Nephron progenitor cell (in vitro differentiated cells): ENCODE data around the gene UBALD2.

ENCODE experiments used
- DNase-seq: peaks from one replicate; pipeline ENCODE4 v3.0.0; 2021
- H3K27ac Mint-ChIP-seq: 2 replicates; pipeline ENCODE4 v1.8.0; 2021; ENCODE audit warnings: mild to moderate bottlenecking, moderate library complexity, mixed read lengths
- H3K27me3 Mint-ChIP-seq: 2 replicates; pipeline ENCODE4 v1.8.0; 2021; ENCODE audit warnings: mild to moderate bottlenecking, low read depth, mixed read lengths; ENCODE audit not compliant: poor library complexity
- H3K36me3 Mint-ChIP-seq: 2 replicates; pipeline ENCODE4 v1.8.0; 2021; ENCODE audit warnings: low read depth, mixed read lengths
- H3K4me1 Mint-ChIP-seq: 2 replicates; pipeline ENCODE4 v1.8.0; 2021; ENCODE audit warnings: mixed read lengths
- H3K4me3 Mint-ChIP-seq: 2 replicates; pipeline ENCODE4 v1.8.0; 2021; ENCODE audit warnings: mild to moderate bottlenecking, moderate library complexity, mixed read lengths
- H3K9me3 Mint-ChIP-seq: 2 replicates; pipeline ENCODE4 v1.8.0; 2021; ENCODE audit warnings: mild to moderate bottlenecking, moderate library complexity, mixed read lengths
- TF ChIP-seq, protein P1 (sequence below): fragments of 200-600 bp; sonication (generic); IDR thresholded peaks from 2 replicates; pipeline ENCODE4 v1.5.0; 2021; ENCODE audit warnings: antibody characterized with exemption

Gene UBALD2

GRCh38 chr17:76280650-76281049, 15.5 kb downstream of the UBALD2 start:
- H3K4me1 Mint-ChIP-seq, result peaks cover 28% of the 10 kb centered on the region
- DNase-seq, result no peak
- no peaks in the 10 kb centered on the region for H3K9me3 Mint-ChIP-seq
- no peaks in the 10 kb centered on the region for H3K36me3 Mint-ChIP-seq
- TF ChIP-seq, protein P1, sequence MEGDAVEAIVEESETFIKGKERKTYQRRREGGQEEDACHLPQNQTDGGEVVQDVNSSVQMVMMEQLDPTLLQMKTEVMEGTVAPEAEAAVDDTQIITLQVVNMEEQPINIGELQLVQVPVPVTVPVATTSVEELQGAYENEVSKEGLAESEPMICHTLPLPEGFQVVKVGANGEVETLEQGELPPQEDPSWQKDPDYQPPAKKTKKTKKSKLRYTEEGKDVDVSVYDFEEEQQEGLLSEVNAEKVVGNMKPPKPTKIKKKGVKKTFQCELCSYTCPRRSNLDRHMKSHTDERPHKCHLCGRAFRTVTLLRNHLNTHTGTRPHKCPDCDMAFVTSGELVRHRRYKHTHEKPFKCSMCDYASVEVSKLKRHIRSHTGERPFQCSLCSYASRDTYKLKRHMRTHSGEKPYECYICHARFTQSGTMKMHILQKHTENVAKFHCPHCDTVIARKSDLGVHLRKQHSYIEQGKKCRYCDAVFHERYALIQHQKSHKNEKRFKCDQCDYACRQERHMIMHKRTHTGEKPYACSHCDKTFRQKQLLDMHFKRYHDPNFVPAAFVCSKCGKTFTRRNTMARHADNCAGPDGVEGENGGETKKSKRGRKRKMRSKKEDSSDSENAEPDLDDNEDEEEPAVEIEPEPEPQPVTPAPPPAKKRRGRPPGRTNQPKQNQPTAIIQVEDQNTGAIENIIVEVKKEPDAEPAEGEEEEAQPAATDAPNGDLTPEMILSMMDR, result no peak
- peaks cover 2% of the 10 kb centered on the region for H3K27me3 Mint-ChIP-seq
- H3K27ac Mint-ChIP-seq, result no peak overlapping the region
- no peak overlapping the region for H3K4me3 Mint-ChIP-seq

DNA sequence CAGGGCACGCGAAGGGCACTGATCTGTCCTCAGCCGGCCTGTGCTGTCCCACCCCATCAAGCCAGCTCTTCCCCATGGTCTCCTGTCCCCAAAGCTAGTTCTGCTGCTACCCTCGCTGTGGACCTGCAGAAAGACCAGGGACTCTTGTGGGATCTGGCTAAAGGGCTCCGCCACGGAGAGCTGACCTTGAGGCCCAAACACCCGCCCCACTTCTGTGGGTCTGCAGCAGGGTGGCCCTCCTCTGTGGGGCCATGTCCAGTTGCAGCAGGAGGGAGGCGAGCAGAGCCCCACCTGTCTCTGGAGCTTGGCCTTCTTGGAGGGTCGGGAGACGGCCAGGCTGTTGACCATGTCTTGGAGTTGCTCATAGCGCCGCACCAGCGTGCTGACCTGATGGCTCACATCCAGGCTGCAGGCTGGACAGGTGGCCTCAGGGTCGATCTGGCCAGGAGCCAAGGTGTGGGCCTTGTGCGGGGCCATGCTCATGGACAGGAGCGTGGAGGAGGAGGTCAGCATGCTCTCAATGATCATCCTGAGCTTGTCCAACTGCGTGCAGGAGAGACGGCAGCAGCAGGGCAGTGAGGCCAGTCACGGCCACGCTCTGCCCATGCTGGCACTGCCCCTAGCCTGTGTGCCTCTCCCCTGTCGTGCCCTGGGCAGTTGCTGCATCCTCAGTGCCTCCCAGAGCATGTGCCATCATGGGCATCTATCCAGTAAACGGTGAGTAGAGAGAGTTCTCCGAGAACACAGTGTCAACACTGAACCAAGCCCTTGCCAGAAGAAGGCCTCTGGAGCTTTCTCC, 16.6 kb downstream of the UBALD2 start:
- Mint-ChIP-seq H3K36me3 (no peaks in the 10 kb centered on the region), H3K27ac (no peak overlapping the region)
- TF ChIP-seq, protein P1, result no peak

GRCh38 chr17:76292567-76292966, 27.4 kb downstream of the UBALD2 start:
- H3K27me3 Mint-ChIP-seq, result no peaks in the 10 kb centered on the region
- TF ChIP-seq, protein P1, result no peak
- no peak overlapping the region for H3K27ac Mint-ChIP-seq
- H3K4me3 Mint-ChIP-seq, result no peak overlapping the region
- no peak for DNase-seq
- H3K4me1 Mint-ChIP-seq, result peaks cover 11% of the 10 kb centered on the region
- peaks cover 31% of the 10 kb centered on the region for H3K36me3 Mint-ChIP-seq
- H3K9me3 Mint-ChIP-seq, result no peaks in the 10 kb centered on the region

More for the DNA sequence above, 16.6 kb downstream of the UBALD2 start:
- H3K4me1 Mint-ChIP-seq, result peaks cover 20% of the 10 kb centered on the region
- H3K9me3 Mint-ChIP-seq, result no peaks in the 10 kb centered on the region
- H3K27me3 Mint-ChIP-seq, result peaks cover 2% of the 10 kb centered on the region
- H3K4me3 Mint-ChIP-seq, result no peak overlapping the region
- no peak for DNase-seq

DNA sequence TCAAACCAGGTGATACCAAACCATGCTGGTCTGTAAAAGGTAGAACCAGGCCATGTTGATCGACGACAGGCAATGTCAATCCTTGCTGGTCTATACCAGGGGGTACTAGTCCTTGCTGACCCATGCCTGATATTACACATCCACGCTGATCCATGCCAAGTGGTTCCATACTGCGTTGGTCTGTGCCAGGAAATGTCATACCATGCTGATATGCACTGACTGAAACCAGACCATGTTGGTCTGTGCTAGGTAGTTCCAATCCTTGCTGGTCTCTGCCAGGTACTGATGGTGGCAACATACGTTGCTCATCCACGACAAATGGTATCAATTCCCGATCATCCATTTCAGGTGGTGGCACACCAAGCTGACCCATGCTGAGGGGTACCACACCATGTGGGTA, 28.0 kb downstream of the UBALD2 start:
- H3K36me3 Mint-ChIP-seq, result peaks cover 31% of the 10 kb centered on the region
- no peak overlapping the region for H3K4me3 Mint-ChIP-seq
- TF ChIP-seq, protein P1, result no peak
- H3K27me3 Mint-ChIP-seq, result no peaks in the 10 kb centered on the region
- no peak for DNase-seq
- H3K4me1 Mint-ChIP-seq, result peaks cover 11% of the 10 kb centered on the region
- H3K9me3 Mint-ChIP-seq, result no peaks in the 10 kb centered on the region
- no peak overlapping the region for H3K27ac Mint-ChIP-seq

DNA sequence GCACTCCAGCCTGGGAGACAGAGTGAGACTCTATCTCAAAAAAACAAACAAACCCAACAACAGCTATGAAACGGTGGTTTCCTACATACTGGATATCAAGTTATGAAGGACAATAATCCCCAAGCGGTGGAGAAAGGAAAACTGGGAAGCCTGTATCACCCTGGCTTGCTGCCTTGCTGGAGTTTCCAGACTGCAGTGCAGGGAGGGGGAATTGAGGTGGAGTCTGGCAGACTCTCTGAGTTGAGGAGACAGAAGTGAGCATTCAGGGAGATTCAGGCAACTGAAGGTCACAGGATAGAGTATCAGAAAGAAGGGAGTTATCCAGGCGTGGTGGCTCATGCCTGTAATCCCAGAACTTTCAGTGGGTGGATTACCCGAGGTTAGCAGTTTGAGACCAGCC, 31.0 kb downstream of the UBALD2 start:
- no peak overlapping the region for H3K4me3 Mint-ChIP-seq
- H3K27me3 Mint-ChIP-seq, result no peaks in the 10 kb centered on the region
- H3K9me3 Mint-ChIP-seq, result no peaks in the 10 kb centered on the region
- TF ChIP-seq, protein P1, result no peak
- H3K27ac Mint-ChIP-seq, result no peak overlapping the region
- no peak for DNase-seq
- peaks cover 23% of the 10 kb centered on the region for H3K36me3 Mint-ChIP-seq
- peaks cover 17% of the 10 kb centered on the region for H3K4me1 Mint-ChIP-seq

DNA sequence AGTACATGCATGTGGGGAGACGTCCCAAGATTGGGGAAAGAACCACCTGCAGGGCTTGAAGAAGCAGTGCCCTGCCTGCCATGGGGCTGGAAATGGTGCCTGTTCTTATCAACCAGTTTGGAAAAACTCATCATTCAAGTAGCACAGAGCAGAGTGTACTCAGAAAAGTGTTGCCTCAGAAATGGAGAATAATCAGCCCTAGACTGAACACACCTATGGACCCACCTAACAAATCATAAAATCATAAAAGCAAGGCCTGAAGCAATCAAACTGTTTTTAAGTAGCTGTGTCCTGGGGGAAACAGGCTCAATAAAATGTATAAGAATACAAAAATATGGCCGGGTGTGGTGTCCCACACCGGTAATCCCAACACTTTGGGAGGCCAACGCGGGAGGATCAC, 31.7 kb downstream of the UBALD2 start:
- Mint-ChIP-seq H3K36me3 (peaks cover 18% of the 10 kb centered on the region), H3K9me3 (no peaks in the 10 kb centered on the region), H3K27ac (no peak overlapping the region), H3K4me3 (no peak overlapping the region), H3K27me3 (no peaks in the 10 kb centered on the region), H3K4me1 (peaks cover 17% of the 10 kb centered on the region)
- TF ChIP-seq, protein P1, result no peak
- no peak for DNase-seq
